Activated CD8-positive, alpha-beta memory T cell treated with anti-CD3 and anti-CD28 coated beads for 48 hours (primary cell): ENCODE data around the gene KMT2E.

Experiments
- DNase-seq, 3 experiments: peaks; one replicate each; pipeline ENCODE4 v3.0.0-alpha.2; 2020; ENCODE audit warnings: low read depth in 2 of 3, low spot score in 2 of 3

Gene KMT2E

GRCh38 chr7:105067691-105068090, 53.7 kb downstream of the KMT2E start:
- no peak for DNase-seq

- no peak for DNase-seq
Measured at GRCh38 chr7:105068886-105069285, 54.9 kb downstream of the KMT2E start.

DNA sequence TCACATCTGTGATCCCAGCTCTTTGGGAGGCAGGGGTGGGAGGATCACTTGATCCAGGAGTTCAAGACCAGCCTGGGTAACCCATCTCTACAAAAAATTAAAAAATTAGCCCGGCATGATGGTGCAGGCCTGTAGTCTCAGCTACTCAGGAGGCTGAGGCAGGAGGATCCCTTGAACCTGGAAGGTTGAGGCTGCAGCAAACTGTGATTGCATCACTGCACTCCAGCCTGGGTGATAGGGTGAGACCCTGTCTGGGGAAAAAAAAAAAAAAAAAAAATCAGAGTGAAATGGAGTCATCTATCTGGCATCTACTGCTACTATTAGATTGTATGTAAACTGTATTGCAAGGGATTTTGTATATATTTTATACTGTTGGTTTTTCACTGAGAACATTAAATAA, 59.1 kb downstream of the KMT2E start:
- no peak for DNase-seq

DNA sequence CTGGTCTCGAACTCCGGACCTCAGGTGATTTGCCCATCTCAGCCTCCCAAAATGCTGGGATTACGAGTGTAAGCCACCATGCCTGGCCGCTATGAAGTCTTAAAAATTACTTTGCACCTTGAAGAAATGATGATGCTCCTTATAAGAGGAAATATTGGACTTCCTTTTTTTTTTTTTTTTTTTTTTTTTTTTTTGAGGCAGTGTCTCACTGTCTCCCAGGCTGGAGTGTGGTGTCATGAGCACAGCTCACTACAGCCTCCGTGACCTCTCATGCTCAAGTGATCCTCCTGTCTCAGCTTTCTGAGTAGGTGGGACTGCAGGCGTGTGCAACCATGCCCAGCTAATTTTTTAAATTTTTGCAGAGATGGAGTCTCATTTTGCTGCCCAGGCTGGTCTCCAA, 65.3 kb downstream of the KMT2E start:
- DNase-seq, result no peak

GRCh38 chr7:105084581-105084980, 70.6 kb downstream of the KMT2E start:
- no peak for DNase-seq

DNA sequence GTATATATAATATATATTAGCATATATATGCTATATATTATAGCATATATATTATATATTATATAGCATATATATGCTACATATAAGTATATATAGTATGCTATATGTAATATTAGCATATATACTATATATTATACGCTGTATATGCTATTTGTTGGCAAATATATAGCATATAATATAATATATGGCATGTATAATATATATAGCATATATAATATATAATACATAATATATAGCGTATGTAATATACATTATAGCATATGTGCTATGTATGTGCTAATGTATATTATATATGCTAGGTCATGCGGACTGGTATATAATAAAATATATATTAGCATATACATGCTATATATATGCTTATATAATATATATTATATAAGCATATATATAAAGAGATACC, 72.8 kb downstream of the KMT2E start:
- DNase-seq, result no peak

- DNase-seq, result no peak
Measured at GRCh38 chr7:105087981-105088380, 74.0 kb downstream of the KMT2E start.

GRCh38 chr7:105088456-105088855, 74.5 kb downstream of the KMT2E start:
- DNase-seq, result no peak

DNA sequence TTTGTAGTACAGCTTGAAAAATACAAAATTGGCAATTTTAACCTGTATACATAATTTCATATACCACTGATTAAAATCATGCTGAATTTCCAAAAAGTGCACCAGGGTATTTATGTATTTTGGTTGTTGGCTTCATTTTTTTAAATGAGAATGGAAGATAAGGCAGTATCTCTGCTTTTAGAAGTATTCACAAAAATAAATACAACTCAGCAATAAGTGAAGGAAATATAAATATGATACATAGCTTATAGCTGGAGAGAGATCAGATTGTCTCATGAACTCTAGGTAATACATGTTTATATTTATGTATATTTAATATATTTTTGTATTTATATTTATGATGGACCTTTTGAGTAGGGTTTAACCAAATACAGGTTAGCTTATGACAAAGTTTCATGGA, 81.0 kb downstream of the KMT2E start:
- DNase-seq, result no peak

DNA sequence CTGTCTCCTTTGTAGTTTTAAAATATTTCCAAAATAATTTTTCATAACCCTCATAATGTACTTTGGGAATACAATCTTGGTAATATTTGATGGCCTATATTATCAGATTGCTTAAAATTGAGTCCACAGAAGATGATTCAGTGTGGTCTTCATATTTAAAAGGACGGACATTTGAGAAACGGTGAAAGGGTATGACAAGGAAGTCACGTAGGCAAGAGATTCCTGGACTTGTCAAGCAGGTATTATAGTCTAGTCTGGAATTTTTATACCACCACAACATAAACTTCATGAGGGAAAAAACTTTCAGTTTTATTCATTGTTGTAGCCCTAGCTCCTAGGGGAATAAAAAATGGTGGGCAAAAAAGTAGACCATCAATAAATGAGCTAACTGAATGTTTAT, 82.3 kb downstream of the KMT2E start:
- no peak for DNase-seq

GRCh38 chr7:105097619-105098018, 83.6 kb downstream of the KMT2E start:
- no peak for DNase-seq

DNA sequence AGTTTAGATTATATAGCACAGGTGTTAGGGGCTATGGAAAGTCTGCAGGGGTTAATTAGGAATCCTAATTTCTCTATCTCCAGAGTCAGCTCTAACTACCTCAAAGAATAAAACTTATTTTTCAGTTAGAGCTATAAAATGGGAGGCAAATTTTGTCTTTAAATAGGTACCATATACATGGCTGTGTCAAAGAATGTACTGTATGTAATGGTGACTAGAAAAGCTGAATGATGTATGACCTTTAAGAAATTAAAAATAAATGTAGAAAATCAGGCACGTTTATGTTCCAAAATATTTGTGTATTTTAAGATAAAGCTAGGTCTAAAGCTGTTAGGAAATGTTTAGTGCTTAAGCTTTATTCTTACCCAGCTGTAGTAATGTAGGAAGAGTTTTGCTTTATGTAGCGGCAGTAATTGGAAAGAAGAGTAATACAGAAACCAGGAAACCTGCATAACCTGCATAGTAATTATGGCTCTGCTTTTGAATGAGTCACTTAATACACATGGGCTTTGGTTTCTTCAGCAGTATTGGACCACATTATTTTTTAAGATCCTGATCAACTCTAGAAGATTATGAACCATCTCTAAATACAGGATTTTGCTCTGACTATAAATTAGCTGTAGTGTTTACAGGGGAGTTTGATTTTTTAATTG, 85.0 kb downstream of the KMT2E start:
- DNase-seq, result no peak

DNA sequence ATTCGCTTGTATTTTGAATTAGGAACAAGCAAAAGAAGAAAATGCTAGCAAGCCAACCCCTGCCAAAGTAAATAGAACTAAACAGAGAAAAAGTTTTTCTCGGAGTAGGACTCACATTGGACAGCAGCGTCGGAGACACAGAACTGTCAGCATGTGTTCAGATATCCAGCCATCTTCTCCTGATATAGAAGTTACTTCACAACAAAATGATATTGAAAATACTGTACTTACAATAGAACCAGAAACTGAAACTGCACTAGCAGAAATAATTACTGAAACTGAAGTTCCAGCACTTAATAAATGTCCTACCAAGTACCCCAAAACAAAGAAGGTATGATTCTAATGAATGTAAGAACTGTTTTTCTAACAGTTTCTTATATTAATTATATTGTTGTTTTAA, 87.9 kb downstream of the KMT2E start:
- DNase-seq, result no peak

DNA sequence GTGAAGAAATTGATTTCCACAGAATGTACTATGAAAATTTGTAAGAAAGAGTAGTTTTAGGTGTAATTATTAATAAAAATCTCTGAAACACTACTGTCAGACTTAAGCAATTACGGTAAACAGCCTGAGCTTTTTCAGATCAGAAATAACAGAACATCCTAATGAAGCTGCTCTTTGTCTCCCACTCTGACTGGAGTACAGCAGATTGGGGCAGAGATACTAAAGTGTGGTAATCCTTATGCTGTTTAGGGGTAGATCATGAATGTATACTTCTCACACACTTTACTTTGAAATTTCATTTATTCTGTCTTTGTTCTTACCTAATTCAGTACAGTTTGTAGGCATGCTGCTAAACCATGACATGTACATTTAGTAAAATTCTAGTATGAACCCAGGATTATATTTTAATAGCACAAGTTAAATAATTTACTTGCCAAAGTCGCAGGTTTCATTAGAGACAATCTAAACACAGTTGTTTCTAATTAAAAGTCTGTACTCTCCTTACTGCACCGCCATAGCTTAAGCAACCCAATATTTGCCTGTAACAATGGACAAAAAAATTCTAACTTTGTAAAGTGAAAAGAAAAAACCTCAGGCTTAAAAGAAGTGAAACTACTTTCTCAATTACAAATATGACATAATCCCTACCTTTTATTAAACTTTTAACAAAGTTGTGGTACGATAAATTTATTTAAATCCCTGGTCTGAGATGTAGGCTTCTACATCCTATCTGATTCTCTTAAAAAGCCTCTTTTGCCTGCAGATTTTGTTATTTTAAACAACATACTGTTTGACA, 88.8 kb downstream of the KMT2E start:
- DNase-seq, result no peak

- DNase-seq, result no peak
Measured at GRCh38 chr7:105105579-105105978, 91.6 kb downstream of the KMT2E start.

DNA sequence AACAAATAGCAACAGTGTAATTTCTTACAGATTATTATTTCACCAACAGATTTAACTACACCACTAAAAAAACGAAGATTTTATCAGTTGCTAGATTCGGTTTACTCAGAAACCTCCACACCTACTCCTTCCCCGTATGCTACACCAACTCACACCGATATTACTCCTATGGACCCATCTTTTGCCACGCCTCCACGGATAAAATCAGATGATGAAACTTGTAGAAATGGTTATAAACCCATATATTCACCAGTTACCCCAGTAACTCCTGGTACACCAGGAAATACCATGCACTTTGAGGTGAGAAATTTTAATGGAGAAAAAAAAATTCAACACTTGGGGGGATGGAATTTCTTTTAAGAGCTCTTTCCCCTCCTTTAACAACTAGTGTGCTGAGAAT, 92.5 kb downstream of the KMT2E start:
- DNase-seq, result no peak

GRCh38 chr7:105107458-105107857, 93.5 kb downstream of the KMT2E start:
- DNase-seq, result no peak

DNA sequence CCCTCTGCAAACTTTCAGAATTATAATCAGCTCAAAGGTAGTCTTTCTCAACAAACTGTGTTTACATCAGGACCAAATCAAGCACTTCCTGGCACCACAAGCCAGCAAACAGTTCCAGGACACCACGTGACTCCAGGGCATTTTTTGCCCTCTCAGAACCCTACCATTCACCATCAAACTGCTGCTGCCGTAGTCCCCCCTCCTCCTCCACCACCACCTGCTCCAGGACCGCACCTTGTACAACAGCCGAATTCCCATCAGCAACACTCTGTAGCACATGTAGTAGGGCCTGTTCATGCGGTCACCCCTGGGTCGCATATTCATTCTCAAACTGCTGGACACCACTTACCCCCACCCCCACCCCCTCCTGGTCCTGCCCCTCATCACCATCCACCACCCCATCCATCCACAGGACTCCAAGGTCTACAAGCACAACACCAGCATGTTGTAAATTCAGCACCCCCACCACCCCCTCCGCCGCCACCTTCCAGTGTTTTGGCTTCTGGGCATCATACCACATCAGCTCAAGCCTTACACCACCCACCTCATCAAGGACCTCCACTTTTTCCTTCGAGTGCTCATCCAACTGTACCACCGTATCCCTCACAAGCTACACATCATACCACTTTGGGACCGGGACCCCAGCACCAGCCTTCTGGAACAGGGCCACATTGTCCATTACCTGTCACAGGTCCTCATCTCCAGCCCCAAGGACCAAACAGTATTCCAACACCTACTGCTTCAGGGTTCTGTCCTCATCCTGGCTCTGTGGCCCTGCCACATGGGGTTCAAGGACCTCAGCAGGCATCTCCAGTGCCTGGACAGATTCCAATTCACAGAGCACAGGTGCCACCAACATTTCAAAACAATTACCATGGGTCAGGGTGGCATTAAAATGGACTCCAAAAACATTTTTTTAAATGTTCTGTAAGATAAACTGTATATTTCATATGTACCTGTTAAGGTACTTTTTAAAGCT, 98.7 kb downstream of the KMT2E start:
- DNase-seq, result no peak

DNA sequence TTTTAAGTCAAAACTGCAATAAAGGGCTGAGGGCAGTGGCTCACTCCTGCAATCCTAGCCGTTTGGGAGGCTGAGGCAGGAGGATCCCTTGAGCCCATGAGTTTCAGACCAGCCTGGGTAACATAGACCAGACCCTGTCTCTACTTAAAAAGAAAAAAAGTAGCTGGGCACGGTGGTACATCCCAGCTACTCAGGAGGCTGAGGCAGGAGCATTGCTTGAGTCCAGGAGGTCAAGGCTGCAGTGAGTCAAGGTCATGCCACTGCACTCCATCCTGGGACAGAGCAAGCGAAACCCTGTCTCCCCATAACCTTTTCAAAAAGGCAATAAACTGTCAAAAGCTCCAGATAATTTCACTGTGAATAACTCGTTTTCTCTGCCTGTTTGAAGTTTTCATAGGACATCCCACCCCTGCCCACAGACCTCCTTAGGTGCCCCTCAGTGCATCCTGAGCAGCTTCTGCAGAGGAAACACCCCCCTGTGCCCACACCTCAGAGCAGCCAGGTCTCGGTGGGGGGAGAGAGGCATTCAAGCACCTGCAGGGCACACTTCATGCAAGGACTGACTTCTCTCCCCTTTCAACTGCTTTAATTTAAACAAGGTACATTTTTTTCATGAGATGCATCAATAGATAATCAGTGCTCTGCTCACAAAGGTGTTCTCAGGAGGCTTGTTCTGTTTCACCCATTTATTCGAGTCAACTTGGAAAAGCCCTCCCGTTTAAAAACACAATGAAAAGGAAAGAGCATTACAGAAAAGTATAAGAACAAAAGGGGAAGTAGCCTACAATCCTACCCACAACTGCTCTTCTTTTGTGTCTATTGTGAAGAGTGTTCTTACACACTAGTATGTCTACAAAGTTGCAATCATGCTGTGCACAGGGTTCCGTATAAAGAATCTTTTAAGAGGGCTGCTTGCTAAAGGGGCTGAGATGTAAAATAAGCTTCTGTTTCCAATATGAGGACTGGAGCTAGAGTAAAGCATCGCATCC, 104.9 kb downstream of the KMT2E start:
- no peak for DNase-seq

GRCh38 chr7:105122619-105123018, 108.6 kb downstream of the KMT2E start:
- DNase-seq, result no peak

DNA sequence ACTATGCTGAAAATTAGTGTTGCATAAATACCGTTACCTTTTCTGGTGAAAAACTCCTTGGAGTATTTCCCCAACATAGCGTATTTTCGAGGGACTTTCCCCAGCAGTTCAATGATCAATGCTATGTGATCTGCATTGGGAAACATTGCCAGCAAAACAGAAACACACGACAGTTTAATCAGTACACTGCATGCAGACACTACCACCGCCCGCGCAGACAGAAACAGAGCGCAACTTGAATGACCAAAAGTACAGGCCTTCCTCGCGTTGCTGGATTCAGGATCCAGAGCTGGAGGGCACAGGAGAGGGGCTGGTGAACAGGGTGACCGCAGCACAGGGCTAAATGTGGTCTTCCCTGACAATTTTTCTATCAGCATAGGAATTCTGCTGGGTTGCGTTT, 111.7 kb downstream of the KMT2E start:
- no peak for DNase-seq
